Kidney (tissue), 22 donors: ENCODE results near the gene TENT5C. TPM values are rescaled to one million over a fixed set of nuclear protein-coding genes. Genes with fewer than 3 reads are reported as not detected.
"Not testable (repeated sequence)": the region's sequence is repeated elsewhere in the genome, so short reads cannot be mapped to it uniquely, and the experiment has no call there.

ENCODE experiments used
- DNase-seq, 5 donors: peaks; one replicate each; pipeline ENCODE4 v3.0.0-alpha.2; 2013 to 2020
- FAIRE-seq: peaks from 2 replicates; lab custom pipeline; 2012; peaks lifted over from hg19 to GRCh38; lab: Jason Lieb, UNC
- H3K27ac ChIP-seq, 2 donors: one replicate each; pipeline ENCODE4 v1.7.0; 2013; ENCODE audit warnings: low read depth in 2 of 2, low read length in 2 of 2, inconsistent platforms in 1 of 2
- H3K27me3 ChIP-seq: one replicate; pipeline ENCODE4 v1.7.1; 2013; ENCODE audit warnings: low read length, inconsistent platforms; ENCODE audit not compliant: control insufficient read depth, insufficient read depth
- H3K36me3 ChIP-seq, 3 donors: one replicate each; pipeline versions ENCODE4 v1.7.0 to v1.7.1; 2013; ENCODE audit warnings: low read length in 3 of 3, control low read depth in 1 of 3, inconsistent platforms in 1 of 3; ENCODE audit not compliant: insufficient read depth in 3 of 3, control insufficient read depth in 2 of 3
- H3K4me1 ChIP-seq, 3 donors: one replicate each; pipeline versions ENCODE4 v1.7.0 to v1.7.1; 2013; ENCODE audit warnings: low read length in 3 of 3, inconsistent platforms in 1 of 3, low read depth in 1 of 3; ENCODE audit not compliant: control insufficient read depth in 2 of 3, insufficient read depth in 2 of 3
- H3K4me3 ChIP-seq, 3 donors: one replicate each; pipeline versions ENCODE4 v1.7.0 to v1.8.1; 2013; ENCODE audit warnings: low read length in 3 of 3, control low read depth in 1 of 3, inconsistent platforms in 1 of 3
- H3K9ac ChIP-seq, 3 donors: one replicate each; pipeline versions ENCODE4 v1.7.0 to v1.7.1; 2013; ENCODE audit warnings: low read length in 3 of 3, control low read depth in 1 of 3, inconsistent platforms in 1 of 3
- H3K9me3 ChIP-seq, 3 donors: one replicate each; pipeline versions ENCODE4 v1.7.0 to v1.7.1; 2013; ENCODE audit warnings: low read length in 3 of 3, control low read depth in 1 of 3, inconsistent platforms in 1 of 3; ENCODE audit not compliant: control insufficient read depth in 2 of 3, insufficient read depth in 1 of 3
- intact Hi-C: fragments of 100-400 bp; cut with DNase I; formaldehyde crosslinking; loops from one replicate; pipeline ENCODE4 v1.11.1; 2022
- long read RNA-seq, 10 donors: library from polyadenylated mRNA in 1 of 10; unstranded in 1 of 10; transcript quantifications; one replicate each; pipeline ENCODE4 v2.0.0 and lab custom pipeline, GENCODE V29; 2021 to 2026
- polyA plus RNA-seq: library from polyadenylated mRNA; stranded (reverse); fragments of 350-450 nt; fragmentation: Illumina TruSeq; extraction: RNeasy Lipid Tissue Mini Kit (QIAGEN cat#74804); gene quantifications from one replicate; pipeline ENCODE4 v1.2.3, GENCODE V29; 2014; ENCODE audit warnings: low read depth, low replicate concordance; ENCODE audit not compliant: insufficient read depth
- total RNA-seq: library from RNA; stranded (reverse); fragmentation: NEBNext Ultra II Directional; extraction: Animal tissue kit (Norgen Biotek cat#: 25700); gene quantifications from one replicate; pipeline ENCODE4 v1.2.1, GENCODE V29; 2021
- TF ChIP-seq, protein P1 (sequence below): IDR thresholded peaks from 3 replicates; pipeline ENCODE4 v1.5.1; 2012; ENCODE audit warnings: mild to moderate bottlenecking, moderate library complexity, borderline replicate concordance; ENCODE audit not compliant: insufficient read depth; ENCODE audit errors: extremely low read depth
- donor health status: control.
- donor health status: control.
- donor health status: control.
- donor health status: control.
- donor health status: control.
- donor health status: DM: yes; HTN: yes; CAD: no.
- donor health status: Normal renal cell carcinoma (clear cell type).

TENT5C gene
- total RNA-seq (22.2 TPM), polyA plus RNA-seq (6.1 TPM)
- long read RNA-seq, donor 1, full-length matches to known transcripts, result 1 of 1 reads
- long read RNA-seq, donor 1, partial matches to known transcripts, result 0 of 1 reads
- long read RNA-seq, donor 1, other reads (novel, unspliced or antisense), result 0 of 1 reads
- long read RNA-seq, donor 2, full-length matches to known transcripts, result 1 of 1 reads
- long read RNA-seq, donor 2, partial matches to known transcripts, result 0 of 1 reads
- long read RNA-seq, donor 2, other reads (novel, unspliced or antisense), result 0 of 1 reads
- long read RNA-seq, donor 3, full-length matches to known transcripts, result 3 of 3 reads
- long read RNA-seq, donor 3, partial matches to known transcripts, result 0 of 3 reads
- long read RNA-seq, donor 3, other reads (novel, unspliced or antisense), result 0 of 3 reads
- long read RNA-seq, donor 4, result 0 reads
- long read RNA-seq, donor 5, result 0 reads
- long read RNA-seq, donor 6, full-length matches to known transcripts, result 1 of 1 reads
- long read RNA-seq, donor 6, partial matches to known transcripts, result 0 of 1 reads
- long read RNA-seq, donor 6, other reads (novel, unspliced or antisense), result 0 of 1 reads
- long read RNA-seq, donor 7, full-length matches to known transcripts, result 11 of 16 reads
- long read RNA-seq, donor 7, partial matches to known transcripts, result 0 of 16 reads
- long read RNA-seq, donor 7, other reads (novel, unspliced or antisense), result 5 of 16 reads
- long read RNA-seq, donor 8, full-length matches to known transcripts, result 2 of 2 reads
- long read RNA-seq, donor 8, partial matches to known transcripts, result 0 of 2 reads
- long read RNA-seq, donor 8, other reads (novel, unspliced or antisense), result 0 of 2 reads
- long read RNA-seq, donor 9, result 0 reads
- long read RNA-seq, donor 10, result 0 reads

DNA sequence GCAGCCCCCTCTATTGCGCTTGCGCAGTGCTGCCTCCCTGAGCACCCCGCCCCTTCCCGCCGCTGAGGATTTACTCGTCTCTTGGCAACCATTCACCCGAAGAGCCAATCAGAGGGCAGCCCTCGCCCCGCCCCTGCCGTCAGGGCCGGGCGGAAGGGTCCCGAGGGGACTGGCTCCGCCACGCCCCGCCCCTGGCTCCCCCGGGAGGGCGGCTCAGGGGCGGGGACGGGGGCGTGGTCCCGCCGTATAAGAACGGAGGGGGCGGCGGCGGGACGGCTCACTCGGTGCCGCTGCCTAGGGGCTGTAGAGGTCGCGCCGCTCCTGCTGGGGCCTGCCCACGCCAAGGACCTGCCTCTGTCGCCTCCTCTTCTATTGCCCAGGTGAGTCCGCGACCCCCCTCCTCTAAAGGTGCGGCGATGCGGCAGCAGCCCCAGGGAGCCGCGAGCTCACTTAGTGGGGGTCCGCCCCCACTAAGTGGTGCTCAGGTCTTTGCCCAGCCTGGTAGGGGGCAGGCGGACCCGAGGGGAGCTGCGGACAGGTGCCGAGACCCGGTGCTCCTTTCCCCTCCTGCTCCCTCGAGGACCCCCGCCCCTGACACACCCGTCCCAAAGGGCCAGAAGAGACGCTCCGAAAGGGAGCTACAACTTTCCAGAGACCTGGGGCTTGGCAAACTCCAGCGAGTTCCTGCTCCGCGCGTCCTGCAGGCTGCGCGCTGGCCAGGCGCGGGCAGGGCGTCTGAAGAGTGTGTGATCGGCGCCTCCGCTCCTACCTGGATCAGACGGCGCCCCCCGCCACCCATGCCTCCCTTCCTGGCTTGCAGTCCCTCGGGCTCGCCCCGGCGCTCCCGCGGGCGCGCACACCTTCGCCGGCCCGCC, at the start of gene TENT5C:
Gene TENT5C (plus strand): TSS at position 275 of the 875 bp plus-strand sequence. CDS start 16,821 bp downstream, outside the sequence.
- intact Hi-C loops, result no loop called here
- H3K27ac ChIP-seq, result peak within 1 kb of the TSS; percentile 88 to 92
- TF ChIP-seq, protein P1, sequence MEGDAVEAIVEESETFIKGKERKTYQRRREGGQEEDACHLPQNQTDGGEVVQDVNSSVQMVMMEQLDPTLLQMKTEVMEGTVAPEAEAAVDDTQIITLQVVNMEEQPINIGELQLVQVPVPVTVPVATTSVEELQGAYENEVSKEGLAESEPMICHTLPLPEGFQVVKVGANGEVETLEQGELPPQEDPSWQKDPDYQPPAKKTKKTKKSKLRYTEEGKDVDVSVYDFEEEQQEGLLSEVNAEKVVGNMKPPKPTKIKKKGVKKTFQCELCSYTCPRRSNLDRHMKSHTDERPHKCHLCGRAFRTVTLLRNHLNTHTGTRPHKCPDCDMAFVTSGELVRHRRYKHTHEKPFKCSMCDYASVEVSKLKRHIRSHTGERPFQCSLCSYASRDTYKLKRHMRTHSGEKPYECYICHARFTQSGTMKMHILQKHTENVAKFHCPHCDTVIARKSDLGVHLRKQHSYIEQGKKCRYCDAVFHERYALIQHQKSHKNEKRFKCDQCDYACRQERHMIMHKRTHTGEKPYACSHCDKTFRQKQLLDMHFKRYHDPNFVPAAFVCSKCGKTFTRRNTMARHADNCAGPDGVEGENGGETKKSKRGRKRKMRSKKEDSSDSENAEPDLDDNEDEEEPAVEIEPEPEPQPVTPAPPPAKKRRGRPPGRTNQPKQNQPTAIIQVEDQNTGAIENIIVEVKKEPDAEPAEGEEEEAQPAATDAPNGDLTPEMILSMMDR, result no peak
- peaks cover 0 to 9% (median 8%) of the 10 kb centered on the region in 3 donors for H3K4me1 ChIP-seq
- H3K36me3 ChIP-seq, result no peaks in the 10 kb centered on the region
- no peaks in the 10 kb centered on the region for H3K9me3 ChIP-seq
- H3K4me3 ChIP-seq, result peak within 1 kb of the TSS; percentile 88 to 93 (median 91)
- peak; percentile 97 to 99 (median 99) for DNase-seq
- H3K9ac ChIP-seq, result peak within 1 kb of the TSS; percentile 78 to 92 (median 88)
- FAIRE-seq, result no peak
- H3K27me3 ChIP-seq, result no peaks in the 10 kb centered on the region

DNA sequence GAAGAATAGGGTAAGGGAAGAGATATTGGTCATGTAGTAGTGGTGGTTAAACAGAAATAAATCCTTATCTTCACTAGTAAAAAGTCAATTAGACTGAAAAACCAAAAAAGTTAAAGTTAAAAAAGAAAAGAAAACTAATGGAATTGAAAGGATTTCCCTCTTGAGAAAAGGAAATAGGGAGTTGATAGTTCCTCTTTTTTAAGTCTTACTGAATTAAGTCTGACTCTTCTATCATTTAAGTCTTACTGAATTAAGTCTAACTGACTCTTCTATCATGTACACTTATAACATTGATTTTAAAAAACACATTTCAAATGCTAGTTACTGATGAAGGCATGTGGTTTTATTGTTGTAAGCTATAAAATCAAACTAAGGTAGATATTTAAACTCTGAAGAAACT, 49.5 kb upstream of the TENT5C start:
- H3K9ac ChIP-seq, result no peak overlapping the region
- H3K27ac ChIP-seq, result no peak overlapping the region
- no peaks in the 10 kb centered on the region for H3K4me1 ChIP-seq
- H3K9me3 ChIP-seq, result no peaks in the 10 kb centered on the region
- intact Hi-C loops, result no loop called here
- FAIRE-seq (no peak), DNase-seq (no peak)
- H3K36me3 ChIP-seq, result no peaks in the 10 kb centered on the region
- H3K4me3 ChIP-seq, result no peak overlapping the region
- TF ChIP-seq, protein P1, result no peak
- H3K27me3 ChIP-seq, result no peaks in the 10 kb centered on the region

DNA sequence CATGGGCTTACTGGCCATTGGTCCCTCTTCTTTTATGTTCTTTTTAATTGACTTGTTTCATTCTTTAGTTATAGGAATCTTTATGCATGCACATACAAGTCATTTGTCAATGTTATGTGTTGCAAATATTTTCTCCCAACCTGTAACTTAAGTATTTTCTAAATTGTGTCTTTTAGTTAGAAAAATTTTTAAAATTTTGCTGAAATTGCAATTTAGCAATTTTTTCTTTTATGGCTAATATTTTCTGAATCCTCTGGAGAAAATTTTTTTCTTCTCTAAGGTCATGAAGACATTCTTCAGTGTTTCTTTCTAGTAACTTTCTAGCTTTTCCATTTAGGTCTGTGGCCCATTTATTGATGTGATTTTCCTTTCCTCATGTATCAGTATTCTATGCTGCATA, 48.9 kb upstream of the TENT5C start:
- no peaks in the 10 kb centered on the region for H3K4me1 ChIP-seq
- FAIRE-seq, result no peak
- no peaks in the 10 kb centered on the region for H3K27me3 ChIP-seq

DNA sequence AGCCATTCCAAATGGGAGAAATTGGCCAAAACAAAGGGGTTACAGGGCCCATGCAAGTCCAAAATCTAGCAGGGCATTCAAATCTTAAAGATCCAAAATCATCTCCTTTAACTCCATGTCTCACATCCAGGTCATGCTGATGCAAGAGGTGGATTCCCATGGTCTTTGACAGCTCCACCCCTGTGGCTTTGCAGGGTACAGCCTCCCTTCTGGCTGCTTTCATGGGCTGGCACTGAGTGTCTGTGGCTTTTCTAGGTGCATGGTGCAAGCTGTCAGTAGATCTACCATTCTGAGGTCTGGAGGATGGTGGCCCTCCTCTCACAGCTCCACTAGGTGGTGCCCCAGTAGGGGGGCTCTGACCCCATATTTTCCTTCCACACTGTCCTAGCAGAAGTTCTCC, 47.4 kb upstream of the TENT5C start:
- intact Hi-C loops, H3K4me3 ChIP-seq, H3K36me3 ChIP-seq, H3K9me3 ChIP-seq, H3K27me3 ChIP-seq, H3K27ac ChIP-seq, FAIRE-seq, DNase-seq, H3K4me1 ChIP-seq, H3K9ac ChIP-seq: not testable (repeated sequence)

More for the DNA sequence above, 48.9 kb upstream of the TENT5C start:
- intact Hi-C loops, result no loop called here
- H3K36me3 ChIP-seq, result no peaks in the 10 kb centered on the region
- H3K27ac ChIP-seq, result no peak overlapping the region
- H3K9ac ChIP-seq, result no peak overlapping the region
- H3K9me3 ChIP-seq, result no peaks in the 10 kb centered on the region
- TF ChIP-seq, protein P1, result no peak
- H3K4me3 ChIP-seq, result no peak overlapping the region
- DNase-seq, result no peak
